NCI-H1105 (cell line): ENCODE data around the gene EPHX1.
A peak's percentile ranks its signal among the peaks of the same experiment; 100 is the strongest.
"Not testable (repeated sequence)": the region's sequence is repeated elsewhere in the genome, so short reads cannot be mapped to it uniquely, and the experiment has no call there.

ENCODE experiments used
- DNase-seq: peaks from one replicate; lab custom pipeline; 2025; lab: John Stamatoyannopoulos, UW

EPHX1 gene

GRCh38 chr1:225777583-225778336, 32.2 kb upstream of the EPHX1 start, which contains the start of gene SRP9:
Gene SRP9, plus strand, starts transcription at chr1:225777826. Its CDS starts 115 bp downstream, at chr1:225777941.
- peak; percentile 93 for DNase-seq

DNA sequence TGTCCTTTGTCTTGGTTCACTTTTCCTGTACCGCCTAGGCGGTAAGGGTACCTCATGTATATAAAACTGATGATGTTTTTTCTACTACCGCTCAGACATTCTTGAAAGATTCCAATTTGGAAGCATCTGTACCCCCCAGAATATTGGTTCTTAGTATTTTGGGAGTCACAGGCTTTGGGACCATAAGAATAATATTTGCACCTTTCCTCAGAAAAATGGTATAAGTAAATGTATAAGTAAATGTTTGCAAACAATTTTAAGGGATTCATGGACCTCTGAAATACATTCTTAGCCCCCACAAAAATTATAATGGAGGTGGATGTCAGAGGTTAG, 31.6 kb upstream of the EPHX1 start:
- DNase-seq, result no peak

GRCh38 chr1:225779165-225779564, 30.8 kb upstream of the EPHX1 start:
- not testable (repeated sequence) for DNase-seq

DNA sequence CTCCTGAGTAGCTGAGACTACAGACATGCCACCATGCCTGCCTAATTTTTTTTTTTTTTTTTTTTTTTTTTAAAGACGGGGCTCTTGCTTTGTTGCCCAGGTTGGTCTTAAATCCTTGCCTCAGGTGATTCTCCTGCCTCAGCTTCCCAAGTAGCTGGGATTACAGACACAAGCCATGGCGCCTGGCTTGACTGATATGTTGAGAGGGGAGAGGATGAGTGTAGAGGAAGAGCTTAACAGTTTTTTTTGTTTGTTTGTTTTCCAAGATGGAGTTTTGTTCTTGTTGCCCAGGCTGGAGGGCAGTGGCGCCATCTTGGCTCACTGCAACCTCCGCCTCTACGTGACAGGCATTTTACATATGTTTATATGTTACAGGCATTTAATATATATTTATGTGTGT, 29.8 kb upstream of the EPHX1 start:
- DNase-seq, result no peak

- DNase-seq, result no peak
Observed at GRCh38 chr1:225780630-225781029, 29.3 kb upstream of the EPHX1 start.

DNA sequence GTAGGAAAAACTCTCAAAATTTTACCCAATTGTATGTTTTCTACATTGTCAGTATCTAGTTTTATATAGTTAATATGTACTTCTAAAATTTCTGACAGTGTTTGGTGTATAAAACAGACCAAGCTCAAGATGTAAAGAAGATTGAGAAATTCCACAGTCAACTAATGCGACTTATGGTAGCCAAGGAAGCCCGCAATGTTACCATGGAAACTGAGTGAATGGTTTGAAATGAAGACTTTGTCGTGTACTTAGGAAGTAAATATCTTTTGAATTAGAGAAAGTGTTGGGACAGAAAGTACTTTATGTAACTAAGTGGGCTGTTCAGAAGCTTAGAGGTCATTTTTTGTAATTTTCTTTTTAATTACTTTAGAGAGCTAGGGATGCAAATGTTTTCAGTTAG, 20.8 kb upstream of the EPHX1 start:
- not testable (repeated sequence) for DNase-seq

GRCh38 chr1:225794954-225795353, 15.0 kb upstream of the EPHX1 start:
- no peak for DNase-seq

DNA sequence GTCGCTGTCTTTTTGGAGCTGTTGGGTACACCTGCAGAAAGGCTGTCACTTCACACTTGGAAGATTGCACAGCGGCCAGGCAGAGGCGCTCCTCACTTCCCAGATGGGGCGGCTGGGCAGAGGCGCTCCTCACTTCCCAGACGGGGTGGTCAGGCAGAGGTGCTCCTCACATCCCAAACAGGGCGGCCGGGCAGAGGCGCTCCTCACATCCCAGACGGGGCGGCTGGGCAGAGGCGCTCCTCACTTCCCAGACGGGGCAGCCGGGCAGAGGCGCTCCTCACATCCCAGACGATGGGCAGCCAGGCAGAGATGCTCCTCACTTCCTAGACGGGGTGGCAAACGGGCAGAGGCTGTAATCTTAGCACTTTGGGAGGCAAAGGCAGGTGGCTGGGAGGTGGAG, 13.8 kb upstream of the EPHX1 start:
- DNase-seq, result not testable (repeated sequence)

DNA sequence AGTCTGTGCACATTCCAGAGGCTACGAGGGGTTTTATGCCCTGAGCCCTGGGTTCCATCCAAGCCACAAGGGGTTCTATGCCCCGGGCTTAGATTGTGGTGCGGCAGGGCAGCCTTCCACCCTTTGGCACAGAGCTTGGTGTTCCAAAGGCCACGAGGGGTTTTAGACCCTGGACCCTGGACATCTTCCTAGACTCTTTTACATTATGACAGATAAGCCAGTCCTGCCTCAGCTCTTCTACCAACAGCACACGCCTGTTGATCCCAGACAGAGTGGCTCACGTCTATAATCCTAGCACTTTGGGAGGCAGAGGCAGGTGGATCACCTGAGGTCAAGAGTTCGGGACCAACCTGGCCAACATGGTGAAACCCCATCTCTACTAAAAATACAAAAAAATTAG, 8.8 kb upstream of the EPHX1 start:
- DNase-seq, result not testable (repeated sequence)

- no peak for DNase-seq
Observed at GRCh38 chr1:225806249-225806648, 3.7 kb upstream of the EPHX1 start.

DNA sequence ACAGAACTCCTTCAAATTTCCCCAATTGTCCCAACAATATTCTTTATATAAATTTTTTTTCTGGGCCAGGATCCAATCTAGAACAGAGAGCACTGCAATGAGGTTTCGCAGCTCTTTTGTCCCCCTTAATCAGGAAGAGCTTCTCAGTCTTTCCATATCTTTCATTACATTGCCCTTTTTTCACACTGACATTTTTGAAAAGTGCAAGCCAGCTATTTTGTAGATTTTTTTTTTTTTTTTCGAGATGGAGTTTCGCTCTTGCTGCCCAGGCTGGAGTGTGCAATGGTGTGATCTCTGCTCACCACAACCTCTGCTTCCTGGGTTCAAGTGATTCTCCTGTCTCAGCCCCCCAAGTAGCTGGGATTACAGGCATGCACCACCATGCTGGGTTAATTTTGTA, 3.2 kb upstream of the EPHX1 start:
- DNase-seq, result not testable (repeated sequence)

DNA sequence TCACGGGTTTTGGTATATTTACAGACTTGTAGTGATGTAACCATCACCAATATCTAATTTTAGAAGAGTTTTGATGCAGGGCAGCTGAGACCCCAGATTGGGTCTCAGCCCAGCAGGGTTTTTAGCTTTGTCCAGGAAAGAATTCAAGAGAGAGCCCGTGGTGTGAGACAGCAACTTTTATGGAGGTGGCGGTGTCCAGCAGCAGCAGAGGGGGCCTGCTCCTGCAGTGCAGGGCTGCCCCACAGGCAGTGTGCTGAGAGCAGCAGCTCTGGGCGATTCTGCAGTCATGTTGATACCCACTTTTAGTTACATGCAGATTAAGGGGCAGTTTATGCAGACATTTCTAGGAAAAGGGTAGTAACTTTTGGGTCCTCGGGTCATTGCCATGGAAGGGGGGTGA, 1.8 kb upstream of the EPHX1 start:
- DNase-seq, result no peak

DNA sequence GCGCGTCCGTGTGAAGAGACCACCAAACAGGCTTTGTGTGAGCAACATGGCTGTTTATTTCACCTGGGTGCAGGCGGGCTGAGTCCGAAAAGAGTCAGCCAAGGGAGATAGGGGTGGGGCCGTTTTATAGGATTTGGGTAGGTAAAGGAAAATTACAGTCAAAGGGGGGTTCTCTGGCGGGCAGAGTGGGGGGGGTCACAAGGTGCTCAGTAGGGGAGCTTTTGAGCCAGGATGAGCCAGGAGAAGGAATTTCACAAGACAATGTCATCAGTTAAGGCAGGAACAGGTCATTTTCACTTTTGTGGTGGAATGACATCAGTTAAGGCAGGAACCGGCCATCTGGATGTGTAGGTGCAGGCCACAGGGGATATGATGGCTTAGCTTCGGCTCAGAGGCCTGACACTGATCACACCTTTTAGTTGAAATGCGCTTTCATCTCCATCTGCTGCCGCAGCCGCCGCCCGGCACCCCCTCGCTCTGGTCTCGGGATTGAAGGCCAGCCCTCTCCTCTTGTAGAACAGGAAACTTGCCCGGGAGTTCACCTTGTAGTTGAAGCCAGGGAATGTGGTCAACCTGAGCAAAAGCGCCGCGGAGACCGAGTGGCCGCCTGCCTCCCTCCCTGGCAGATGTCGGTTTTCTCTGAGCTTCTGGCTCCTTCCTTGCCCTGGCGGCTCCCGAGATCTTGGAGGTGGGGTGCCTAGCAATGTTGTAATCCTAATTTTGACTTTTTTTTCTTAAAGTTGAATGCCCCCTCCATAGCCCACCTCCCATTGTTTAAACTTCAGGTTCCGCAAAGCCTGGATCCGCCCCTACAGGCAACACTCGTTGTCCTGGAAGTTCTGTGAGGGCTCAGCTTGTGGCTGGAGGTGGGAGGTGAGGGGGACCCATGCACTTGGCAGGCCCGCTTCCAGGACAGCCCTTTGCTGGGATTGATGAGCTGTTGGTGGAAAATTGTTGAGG, 935 bp downstream of the EPHX1 start:
- DNase-seq, result not testable (repeated sequence)

DNA sequence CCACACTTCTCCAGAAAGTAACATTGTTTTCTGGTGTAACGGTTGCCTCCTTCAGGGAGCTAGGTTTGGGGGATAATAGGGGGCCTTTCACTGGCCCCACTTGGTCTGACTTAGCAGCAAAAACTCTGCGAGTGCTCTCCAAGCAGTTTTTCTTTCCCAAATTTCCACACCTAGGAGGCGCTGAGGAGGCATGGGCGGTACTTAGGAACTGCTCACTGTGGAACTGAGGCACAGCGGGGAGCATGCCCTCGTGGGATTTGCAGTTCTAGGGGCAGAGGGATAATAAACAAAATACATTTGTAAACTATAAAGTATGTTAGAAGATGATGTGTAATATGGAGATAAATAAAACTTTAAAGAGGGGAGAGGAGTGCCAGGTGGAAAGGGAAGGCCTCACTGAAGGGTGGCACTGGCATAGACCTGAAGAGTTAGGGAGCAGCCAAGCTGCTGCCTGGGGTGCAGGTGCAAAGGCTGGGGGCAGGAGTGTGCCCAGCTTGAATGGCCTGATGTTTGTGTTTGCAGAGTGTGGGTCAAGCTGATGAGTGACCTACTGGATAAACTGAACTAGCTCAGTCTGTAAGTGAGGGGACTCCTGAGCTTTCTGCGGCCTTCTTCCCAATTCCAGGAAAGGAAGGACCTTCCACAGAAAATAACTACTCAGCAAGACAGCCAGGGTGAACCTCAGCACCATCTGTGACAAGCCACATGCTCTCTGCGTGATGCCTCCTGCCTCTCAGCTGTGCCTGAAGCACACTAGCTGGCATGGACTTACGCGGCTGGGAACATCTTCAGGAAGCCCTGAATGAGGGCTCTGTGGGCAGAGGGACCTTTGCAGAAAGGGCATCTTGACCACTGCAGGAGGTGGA, 1.9 kb downstream of the EPHX1 start:
- no peak for DNase-seq

GRCh38 chr1:225812488-225813213, 2.7 kb downstream of the EPHX1 start:
- no peak for DNase-seq

DNA sequence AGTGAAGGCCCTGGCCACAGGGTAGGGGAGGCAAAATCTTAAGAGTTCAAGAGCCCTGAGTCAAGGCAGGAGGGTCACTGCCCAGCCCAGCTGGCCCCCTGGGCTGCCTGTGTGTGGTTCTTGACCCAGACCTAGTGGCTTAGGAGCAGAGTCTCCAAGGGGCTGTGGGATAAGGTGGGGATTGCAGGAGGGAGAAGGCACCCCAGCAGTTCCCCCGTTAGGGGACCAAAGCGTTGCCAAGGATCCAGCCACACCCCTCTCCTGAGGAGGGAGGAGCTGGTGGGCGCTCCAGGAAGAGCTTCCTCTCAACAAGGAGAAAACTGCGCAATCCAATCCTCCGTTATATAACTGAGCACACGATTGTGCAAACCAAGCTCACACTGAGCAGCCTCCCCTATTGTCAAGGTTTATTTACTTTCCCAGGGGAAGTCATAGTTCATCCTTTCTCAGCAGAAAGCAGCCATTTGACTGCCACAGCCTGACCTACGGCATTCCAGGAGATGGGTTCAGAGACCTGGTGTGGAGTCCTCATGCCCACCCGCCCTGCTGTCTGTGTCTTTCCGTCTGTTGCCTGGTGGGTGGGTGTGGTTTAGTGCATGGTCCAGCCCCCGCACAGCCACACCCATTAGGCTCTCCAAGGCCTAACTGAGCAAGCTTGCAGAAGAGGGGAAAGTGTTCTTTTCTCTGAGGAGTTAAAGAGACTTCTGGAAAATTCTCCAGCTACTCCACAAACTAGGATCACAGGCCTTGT, 3.5 kb downstream of the EPHX1 start:
- DNase-seq, result no peak

- DNase-seq, result no peak
Observed at GRCh38 chr1:225814381-225814780, 4.5 kb downstream of the EPHX1 start.

- not testable (repeated sequence) for DNase-seq
Observed at GRCh38 chr1:225815090-225815489, 5.2 kb downstream of the EPHX1 start.

DNA sequence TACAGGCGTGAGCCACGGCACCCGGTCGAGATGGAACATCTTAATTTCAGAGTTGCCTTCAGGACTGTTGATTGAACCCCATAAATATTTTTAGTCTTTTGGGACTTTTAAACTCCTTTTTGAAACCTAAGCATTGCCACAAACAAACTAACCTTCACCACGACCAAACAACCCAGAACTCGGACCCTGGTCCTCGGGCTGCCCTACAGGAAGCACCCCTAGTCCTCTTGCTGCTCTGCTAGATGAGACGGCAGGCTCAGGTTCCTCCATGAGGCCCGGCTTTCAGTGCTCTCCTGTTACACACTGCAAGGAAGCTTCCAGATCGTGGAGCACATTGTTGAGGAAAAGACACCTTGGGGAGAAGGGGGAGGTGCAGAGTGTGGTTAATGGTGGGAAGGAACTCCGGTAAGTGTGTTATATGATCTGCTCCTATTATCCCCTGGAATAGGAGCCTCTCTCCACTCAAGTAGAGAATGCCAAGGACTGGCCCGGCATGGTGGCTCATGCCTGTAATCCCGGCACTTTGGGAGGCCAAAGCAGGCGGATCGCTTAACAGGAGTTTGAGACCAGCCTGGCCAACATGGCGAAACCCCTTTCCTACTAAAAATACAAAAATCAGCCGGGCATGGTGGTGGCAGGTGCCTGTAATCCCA, 5.7 kb downstream of the EPHX1 start:
- DNase-seq, result no peak
